GM12878 (cell line): Measurements from ENCODE around the gene PPAT. TPM values are rescaled to one million over a fixed set of nuclear protein-coding genes. Genes with fewer than 3 reads are reported as not detected.

ENCODE experiments used
- ATAC-seq: fragments of 200-7000 bp; cut with Tn5 transposase; 3 replicates; pipeline ENCODE4 v1.9.1; 2020; ENCODE audit warnings: mild to moderate bottlenecking, moderate library complexity
- BruUV-seq: library from RNA; stranded (reverse); fragments of 400-500 nt; replicated peaks from 2 replicates; lab custom pipeline; 2021; lab: Mats Ljungman, UMichigan
- CTCF ChIA-PET: fragments of 300-600 bp; sonication (Branson Sonifier 250); formaldehyde crosslinking; extraction: SDS; loops from one replicate; lab custom pipeline; 2021; ENCODE audit warnings: inconsistent platforms; lab: Yijun Ruan, JAX
- POLR2A ChIA-PET: fragments of 350-600 bp; formaldehyde crosslinking; extraction: SDS; loops from one replicate; lab custom pipeline; 2021; ENCODE audit warnings: inconsistent platforms; lab: Charles Lee
- RAD21 ChIA-PET: fragments of 300-600 bp; sonication (Branson Sonifier 250); formaldehyde crosslinking; loops from one replicate; lab custom pipeline; 2023; ENCODE audit warnings: antibody characterized with exemption; ENCODE audit not compliant: unreplicated experiment; lab: Charles Lee
- SMC1A ChIA-PET: fragments of 300-600 bp; sonication (Branson Sonifier 250); formaldehyde crosslinking; loops from one replicate; lab custom pipeline; 2023; ENCODE audit not compliant: unreplicated experiment, uncharacterized antibody; lab: Charles Lee
- DNase-seq: peaks from one replicate; pipeline ENCODE4 v3.0.0-alpha.2; 2011; ENCODE audit warnings: low read depth, low spot score
- FAIRE-seq: peaks from 3 replicates; lab custom pipeline; 2011; peaks lifted over from hg19 to GRCh38; lab: Jason Lieb, UNC
- H2AFZ ChIP-seq: 2 replicates; pipeline ENCODE4 v1.6.0; 2011; ENCODE audit warnings: low read depth, low read length, control low read depth; ENCODE audit not compliant: control insufficient read depth
- H3K27ac ChIP-seq: 2 replicates; pipeline ENCODE4 v1.5.1; 2011; ENCODE audit warnings: control low read depth; ENCODE audit not compliant: control insufficient read depth, insufficient read depth
- H3K27me3 ChIP-seq, 2 experiments: replicated peaks in 1 of 2; 2 replicates each; pipeline versions ENCODE4 v1.6.0 to v1.6.1; 2011; ENCODE audit warnings: low read length in 1 of 2; ENCODE audit not compliant: control insufficient read depth in 2 of 2, insufficient read depth in 2 of 2
- H3K36me3 ChIP-seq, 2 experiments: 2 replicates each; pipeline ENCODE4 v1.5.1; 2011; ENCODE audit warnings: low read length in 1 of 2; ENCODE audit not compliant: control insufficient read depth in 2 of 2, insufficient read depth in 2 of 2
- H3K4me1 ChIP-seq: 2 replicates; pipeline ENCODE4 v1.6.1; 2011; ENCODE audit warnings: mild to moderate bottlenecking, low read length, moderate library complexity, mixed read lengths; ENCODE audit not compliant: control insufficient read depth, insufficient read depth
- H3K4me2 ChIP-seq: 2 replicates; pipeline ENCODE4 v1.6.0; 2011; ENCODE audit warnings: control low read depth; ENCODE audit not compliant: control insufficient read depth, insufficient read depth
- H3K4me3 ChIP-seq: fragments of 200-600 bp; sonication (generic); 2 replicates; pipeline ENCODE4 v1.5.1; 2016
- H3K79me2 ChIP-seq: 2 replicates; pipeline ENCODE4 v1.6.0; 2011; ENCODE audit warnings: low read length; ENCODE audit not compliant: control insufficient read depth, insufficient read depth
- H3K9ac ChIP-seq: 2 replicates; pipeline ENCODE4 v1.8.0; 2011; ENCODE audit warnings: low read length, control low read depth, mixed read lengths; ENCODE audit not compliant: control insufficient read depth, insufficient read depth
- H3K9me3 ChIP-seq: replicated peaks from 3 replicates; pipeline ENCODE4 v1.5.1; 2011; ENCODE audit warnings: mild to moderate bottlenecking, low read length; ENCODE audit not compliant: control insufficient read depth, insufficient read depth
- H4K20me1 ChIP-seq: 2 replicates; pipeline ENCODE4 v1.6.0; 2011; ENCODE audit not compliant: control insufficient read depth, insufficient read depth
- BMI1 ChIP-seq: fragments of 450-650 bp; IDR thresholded peaks from 2 replicates; pipeline ENCODE4 v1.6.1; 2016; ENCODE audit warnings: mild to moderate bottlenecking, moderate library complexity, borderline replicate concordance
- KAT2A ChIP-seq: conservative IDR thresholded peaks from 2 replicates; pipeline ENCODE4 v1.6.1; 2011; ENCODE audit warnings: low read depth, low read length; ENCODE audit not compliant: control insufficient read depth
- NKRF ChIP-seq: fragments of 450-650 bp; conservative IDR thresholded peaks from 2 replicates; pipeline ENCODE4 v1.6.1; 2017; ENCODE audit warnings: mild to moderate bottlenecking, moderate library complexity
- RCOR1 ChIP-seq: conservative IDR thresholded peaks from 2 replicates; pipeline ENCODE4 v1.6.1; 2012; ENCODE audit warnings: low read depth, low read length, improper control_type of control experiment
- SREBF1 ChIP-seq: IDR thresholded peaks from 2 replicates; pipeline ENCODE4 v1.6.1; 2012; ENCODE audit warnings: mild to moderate bottlenecking, low read length
- WGBS: methylation state at CpG from one replicate; pipeline ENCODE4 v1.1.6; 2016; ENCODE audit warnings: low lambda C conversion rate; ENCODE audit not compliant: insufficient replicate concordance, insufficient coverage; ENCODE audit errors: missing lambda C conversion rate; 5-methylcytosine and 5-hydroxymethylcytosine counted together
- in situ Hi-C: fragments of 300-500 bp; cut with MboI; formaldehyde crosslinking; loops from 9 replicates; pipeline ENCODE4 v1.14.3; 2018; ENCODE audit warnings: mixed read lengths
- intact Hi-C: fragments of 100-400 bp; cut with micrococcal nuclease; formaldehyde crosslinking; loops from one replicate; pipeline ENCODE4 v1.14.2; 2022; ENCODE audit not compliant: unreplicated experiment
- polyA plus RNA-seq, 11 experiments: library from polyadenylated mRNA; depleted of rRNA in 4 of 11; unstranded in 6 of 11; stranded (reverse) in 5 of 11; fragments of >200 nt; fragmentation: Nextera tagmentation in 4 of 11; fragmentation: Illumina TruSeq in 1 of 11; extraction: Ambion mirVana in 4 of 11; extraction: Trizol in 1 of 11; gene quantifications; 1 replicate in 1 of 11; 2 replicates in 10 of 11; pipeline versions ENCODE4 v1.2.1 to v1.2.3, GENCODE V29; 2011 to 2016; ENCODE audit warnings: inconsistent platforms in 2 of 11, missing spikeins in 2 of 11, low read depth in 1 of 11
- total RNA-seq, 4 experiments: library from RNA; depleted of rRNA in 3 of 4; stranded (reverse); fragments of >200 nt in 3 of 4; fragmentation: Illumina TruSeq in 1 of 4; extraction: Trizol in 1 of 4; gene quantifications; 2 replicates each; pipeline versions ENCODE4 v1.2.1 to v1.2.3, GENCODE V29; 2013 to 2021

The PPAT gene
- total and polyA plus RNA-seq, 10 of the 15 experiments (the other 5 are each of a cell fraction or from before 2014, with no cell fraction given): 24.9 to 50.7 (median 38.0) TPM

DNA sequence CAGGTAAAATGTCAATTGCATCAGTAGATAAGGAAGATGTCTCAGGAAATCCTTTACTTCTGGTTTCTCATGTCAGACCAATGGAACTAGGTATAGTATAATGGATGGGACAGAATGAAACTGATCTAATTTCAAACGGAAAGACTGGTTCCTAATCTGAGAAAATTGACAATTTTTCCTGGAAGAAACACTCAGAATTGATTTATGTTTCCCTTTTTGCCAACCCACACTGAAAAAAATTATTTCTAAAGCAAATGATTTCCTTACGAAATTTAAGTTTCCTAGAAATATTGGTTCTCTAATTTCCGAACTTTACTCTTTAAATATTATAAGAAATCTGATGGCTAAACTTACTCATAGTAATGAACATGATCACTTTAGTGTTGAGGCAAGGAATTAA lies 19.1 kb downstream of the PPAT start:
- Histone ChIP-seq H3K36me3 (0 out of 4 replicates have a peak, but pooled peaks cover 0 to 3% of the 10 kb centered on the region in 2 experiments), H2AFZ (no peak overlapping the region), H3K27ac (no peak overlapping the region), H3K79me2 (peaks cover 75% of the 10 kb centered on the region), H3K9ac (no peak overlapping the region), H3K9me3 (no peaks in the 10 kb centered on the region), H3K4me3 (no peak overlapping the region), H3K4me2 (no peak overlapping the region), H3K4me1 (no peaks in the 10 kb centered on the region), H3K27me3 (no peaks in the 10 kb centered on the region), H4K20me1 (no peaks in the 10 kb centered on the region)
- RAD21 ChIA-PET: interaction anchor here (0.6 kb wide), 1 partner anchor 40 kb away, joined by 4 read pairs; no protein-coding TSS in a partner anchor
- CTCF ChIA-PET: interaction anchor here (0.6 to 1.7 kb wide), 5 partner anchors 8 to 1077 kb away, joined by 3 to 4 read pairs (median 4); no protein-coding TSS in a partner anchor
- DNase-seq (no peak), ATAC-seq (no peak), FAIRE-seq (no peak)
- intact Hi-C loops: no loop called here
- POLR2A ChIA-PET: interaction anchor here (0.6 kb wide), 2 partner anchors 37 to 422 kb away, joined by 4 to 5 read pairs; no protein-coding TSS in a partner anchor
- in situ Hi-C loops: no loop called here
- SMC1A ChIA-PET: interaction anchor here (0.7 to 1.0 kb wide), 2 partner anchors 13 to 15 kb away, joined by 3 to 4 read pairs; no protein-coding TSS in a partner anchor
- WGBS: 65% methylated on average over 3 of the region's 3 CpGs
- TF ChIP-seq KAT2A (no peak), BMI1 (no peak), SREBF1 (no peak), NKRF (no peak), RCOR1 (no peak)
- no TSS peak for BruUV-seq
